ENCODE measurements around the gene MTHFD2.
"Not testable (repeated sequence)": the region's sequence is repeated elsewhere in the genome, so short reads cannot be mapped to it uniquely, and the experiment has no call there.

Gene MTHFD2

DNA sequence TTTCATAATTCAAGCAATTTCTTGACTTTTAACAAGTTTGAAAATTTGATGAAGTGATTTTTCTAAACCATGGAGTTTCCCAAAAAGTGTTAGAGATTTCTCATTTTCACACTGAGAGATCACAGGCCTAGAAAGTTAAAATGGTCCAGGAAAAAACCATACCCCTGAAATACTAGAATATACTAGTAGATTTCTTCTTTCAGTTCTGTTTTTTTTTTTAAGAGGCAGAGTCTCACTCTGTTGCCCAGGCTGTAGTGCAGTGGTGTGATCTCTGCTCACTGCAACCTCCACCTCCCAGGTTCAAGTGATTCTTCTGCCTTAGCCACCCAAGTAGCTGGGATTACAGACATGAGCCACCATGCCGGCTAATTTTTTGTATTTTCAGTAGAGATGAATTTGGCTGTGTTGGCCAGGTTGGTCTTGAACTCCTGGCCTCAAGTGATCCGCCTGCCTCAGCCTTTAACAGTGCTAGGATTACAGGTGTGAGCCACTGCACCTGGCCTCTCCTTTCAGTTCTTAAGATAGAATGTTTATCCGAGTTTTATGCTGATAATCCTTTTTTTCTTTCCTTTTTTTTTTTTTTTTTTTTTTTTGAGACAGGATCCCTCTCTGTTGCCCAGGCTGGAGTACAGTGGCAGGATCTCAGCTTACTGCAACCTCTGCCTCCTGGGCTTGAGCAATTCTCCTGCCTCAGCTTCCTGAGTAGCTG is 14.4 kb downstream of the MTHFD2 start:
- TF ChIP-seq, protein P1, sequence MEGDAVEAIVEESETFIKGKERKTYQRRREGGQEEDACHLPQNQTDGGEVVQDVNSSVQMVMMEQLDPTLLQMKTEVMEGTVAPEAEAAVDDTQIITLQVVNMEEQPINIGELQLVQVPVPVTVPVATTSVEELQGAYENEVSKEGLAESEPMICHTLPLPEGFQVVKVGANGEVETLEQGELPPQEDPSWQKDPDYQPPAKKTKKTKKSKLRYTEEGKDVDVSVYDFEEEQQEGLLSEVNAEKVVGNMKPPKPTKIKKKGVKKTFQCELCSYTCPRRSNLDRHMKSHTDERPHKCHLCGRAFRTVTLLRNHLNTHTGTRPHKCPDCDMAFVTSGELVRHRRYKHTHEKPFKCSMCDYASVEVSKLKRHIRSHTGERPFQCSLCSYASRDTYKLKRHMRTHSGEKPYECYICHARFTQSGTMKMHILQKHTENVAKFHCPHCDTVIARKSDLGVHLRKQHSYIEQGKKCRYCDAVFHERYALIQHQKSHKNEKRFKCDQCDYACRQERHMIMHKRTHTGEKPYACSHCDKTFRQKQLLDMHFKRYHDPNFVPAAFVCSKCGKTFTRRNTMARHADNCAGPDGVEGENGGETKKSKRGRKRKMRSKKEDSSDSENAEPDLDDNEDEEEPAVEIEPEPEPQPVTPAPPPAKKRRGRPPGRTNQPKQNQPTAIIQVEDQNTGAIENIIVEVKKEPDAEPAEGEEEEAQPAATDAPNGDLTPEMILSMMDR (IDR thresholded peaks at IDR 0.05; ENCODE audit: extremely low read depth, insufficient read depth, missing control alignments), result no peak

DNA sequence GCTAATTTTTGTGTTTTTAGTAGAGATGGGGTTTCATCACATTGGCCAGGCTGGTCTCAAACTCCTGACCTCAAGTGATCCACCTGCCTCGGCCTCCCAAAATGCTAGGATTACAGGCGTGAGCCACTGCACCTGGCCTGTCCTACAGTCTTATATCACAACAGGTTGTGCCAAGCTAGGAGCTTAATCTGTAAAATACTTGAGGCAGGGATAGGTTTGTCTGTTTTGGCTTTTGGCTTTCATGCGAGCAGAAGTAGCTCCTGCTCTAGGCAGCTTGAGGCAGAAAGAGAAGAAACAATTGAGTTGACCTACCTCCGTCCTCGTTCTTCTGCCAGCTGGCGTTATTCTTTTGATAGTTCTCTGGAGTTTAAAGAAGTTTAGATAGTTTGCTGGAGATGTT is 17.4 kb downstream of the MTHFD2 start:
- in situ Hi-C loops (cut with MboI; ENCODE audit: low pct_unique_long_range_greater_than_20kb, low sequenced_read_pairs, unreplicated experiment); DNase-seq (ENCODE audit: low spot score): not testable (repeated sequence)

More for the DNA sequence above, 14.4 kb downstream of the MTHFD2 start:
- no peak for DNase-seq (ENCODE audit: low spot score)
- in situ Hi-C loops (cut with MboI; ENCODE audit: low pct_unique_long_range_greater_than_20kb, low sequenced_read_pairs, unreplicated experiment), result no loop called here

DNA sequence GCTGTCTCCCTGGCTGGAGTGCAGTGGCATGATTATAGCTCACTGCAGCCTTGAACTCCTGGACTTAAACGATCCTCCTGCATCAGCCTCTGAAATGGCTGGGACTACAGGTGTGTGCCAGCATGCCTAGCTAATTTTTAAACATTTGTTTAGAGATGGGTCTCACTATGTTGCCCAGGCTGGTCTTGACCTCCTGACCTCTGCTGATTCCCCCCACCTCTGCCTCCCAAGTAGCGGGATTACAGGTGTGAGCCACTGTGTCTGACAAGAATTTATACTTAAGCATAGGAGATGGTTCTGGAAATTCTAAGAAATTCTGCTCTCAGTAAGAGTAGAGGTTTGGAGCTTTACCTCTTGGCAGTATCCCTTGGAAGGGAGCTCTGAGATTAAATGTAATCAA is 18.2 kb downstream of the MTHFD2 start:
- in situ Hi-C loops (cut with MboI; ENCODE audit: low pct_unique_long_range_greater_than_20kb, low sequenced_read_pairs, unreplicated experiment), result no loop called here
- TF ChIP-seq, protein P1 (IDR thresholded peaks at IDR 0.05; ENCODE audit: extremely low read depth, insufficient read depth, missing control alignments), result no peak
- DNase-seq (ENCODE audit: low spot score), result no peak

DNA sequence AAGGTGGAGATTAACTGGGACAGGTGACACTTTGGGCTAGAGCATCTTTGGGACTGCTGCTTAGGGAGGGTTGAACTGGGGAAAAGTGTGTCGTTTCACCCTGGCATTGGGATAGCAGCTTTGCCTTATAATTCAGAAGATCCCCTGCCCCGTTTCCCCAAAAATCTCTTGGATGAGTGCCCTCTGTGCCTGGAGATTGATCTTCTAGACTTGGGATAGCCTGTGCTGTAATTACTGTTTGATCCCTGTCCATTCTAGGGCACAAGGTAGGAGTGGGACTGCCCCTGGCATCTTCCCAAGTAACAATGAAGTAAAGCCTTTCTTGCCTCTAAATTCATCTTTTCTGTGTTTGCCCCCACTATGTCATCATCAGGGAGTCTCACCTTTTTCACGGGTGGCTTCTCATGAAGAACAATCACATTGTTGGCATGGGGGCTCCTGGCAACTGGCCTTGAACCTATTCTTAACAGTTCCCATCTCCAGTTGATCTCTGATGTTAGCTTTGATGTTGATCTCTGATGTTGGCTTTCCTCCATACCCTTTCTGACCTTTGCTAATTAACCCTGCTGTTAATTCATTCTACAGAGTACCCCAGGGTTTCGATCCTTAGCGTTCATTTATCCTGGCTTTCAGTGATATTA is 21.6 kb downstream of the MTHFD2 start:
- in situ Hi-C loops (cut with MboI; ENCODE audit: low pct_unique_long_range_greater_than_20kb, low sequenced_read_pairs, unreplicated experiment), result no loop called here
- DNase-seq (ENCODE audit: low spot score), result no peak
- TF ChIP-seq, protein P1 (IDR thresholded peaks at IDR 0.05; ENCODE audit: extremely low read depth, insufficient read depth, missing control alignments), result no peak

DNA sequence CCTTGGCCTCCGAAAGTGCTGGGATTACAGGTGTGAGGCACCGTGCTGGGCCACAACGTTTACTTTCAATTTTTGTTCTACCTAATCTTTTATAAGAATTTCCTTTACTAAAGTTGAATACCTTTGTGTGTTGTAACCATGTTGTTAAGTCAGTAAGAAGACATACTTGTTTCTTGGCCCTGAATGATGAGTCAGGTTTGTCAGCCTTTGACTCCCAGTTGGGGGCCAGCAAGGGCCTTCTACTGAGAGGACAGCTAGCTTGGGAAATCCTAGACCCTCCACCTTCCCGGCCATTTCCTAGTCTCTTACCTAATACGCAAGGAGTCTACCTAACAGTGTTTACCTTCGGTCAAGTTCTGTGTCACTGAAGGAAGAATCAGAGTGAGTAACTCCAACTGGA is 22.7 kb downstream of the MTHFD2 start:
- no peak for DNase-seq (ENCODE audit: low spot score)
- TF ChIP-seq, protein P1 (IDR thresholded peaks at IDR 0.05; ENCODE audit: extremely low read depth, insufficient read depth, missing control alignments), result no peak
- in situ Hi-C loops (cut with MboI; ENCODE audit: low pct_unique_long_range_greater_than_20kb, low sequenced_read_pairs, unreplicated experiment), result no loop called here

DNA sequence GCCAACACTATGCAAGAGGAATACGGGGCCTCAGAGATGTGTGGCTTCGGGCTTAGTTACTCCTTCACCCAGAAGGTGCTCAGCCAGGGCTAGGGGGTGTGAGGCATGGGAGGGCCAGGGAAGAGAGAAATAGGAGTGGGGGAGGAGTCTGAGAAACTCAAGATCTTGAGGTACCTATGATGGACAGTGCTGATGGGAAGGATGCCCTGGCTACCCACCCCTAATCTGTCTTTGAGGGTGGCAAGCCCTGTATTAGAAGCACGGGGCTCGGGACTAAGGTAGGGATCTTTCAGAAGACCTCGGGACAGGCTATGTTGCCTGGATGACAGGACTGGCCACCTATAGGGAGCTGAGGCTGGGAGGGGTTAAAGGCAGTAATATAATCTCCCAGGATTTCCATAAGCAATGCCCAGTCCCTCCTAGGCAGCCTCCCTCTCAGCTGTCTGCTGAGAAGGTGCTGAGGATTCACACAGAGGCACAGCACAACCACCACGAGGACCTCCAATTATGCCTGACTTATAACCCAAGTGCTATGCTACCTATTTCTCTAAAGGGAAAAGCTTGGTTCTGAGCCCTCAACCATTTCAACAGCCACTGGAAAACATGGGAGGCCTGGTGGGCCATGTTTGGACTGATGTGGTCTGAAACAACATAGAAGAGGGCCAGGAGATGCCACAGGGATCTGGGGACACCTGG is 23.3 kb downstream of the MTHFD2 start:
- in situ Hi-C loops (cut with MboI; ENCODE audit: low pct_unique_long_range_greater_than_20kb, low sequenced_read_pairs, unreplicated experiment), result no loop called here
- TF ChIP-seq, protein P1 (IDR thresholded peaks at IDR 0.05; ENCODE audit: extremely low read depth, insufficient read depth, missing control alignments), result no peak

DNA sequence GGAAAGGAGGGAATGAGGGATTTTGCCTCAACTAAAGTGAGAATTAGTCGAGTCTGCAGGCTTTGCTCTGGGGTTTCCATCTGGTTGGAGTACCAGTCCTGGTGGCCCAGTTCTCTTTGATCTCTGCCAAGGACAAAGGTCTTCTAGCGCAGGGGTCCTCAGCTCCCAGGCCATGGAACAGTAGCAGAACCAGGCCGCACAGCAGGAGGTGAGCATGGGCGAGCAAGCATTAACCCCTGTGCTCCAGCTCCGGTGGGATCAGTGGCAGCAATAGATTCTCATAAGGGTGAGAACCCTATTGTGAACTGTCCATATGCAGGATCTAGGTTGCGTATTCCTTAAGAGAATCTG is 23.9 kb downstream of the MTHFD2 start:
- in situ Hi-C loops (cut with MboI; ENCODE audit: low pct_unique_long_range_greater_than_20kb, low sequenced_read_pairs, unreplicated experiment), result no loop called here
- no peak for DNase-seq (ENCODE audit: low spot score)
- TF ChIP-seq, protein P1 (IDR thresholded peaks at IDR 0.05; ENCODE audit: extremely low read depth, insufficient read depth, missing control alignments), result no peak

More for the DNA sequence above, 23.3 kb downstream of the MTHFD2 start:
- DNase-seq (ENCODE audit: low spot score), result no peak
